Measurements from ENCODE around the gene NPC1.
"Not testable (repeated sequence)": the region's sequence is repeated elsewhere in the genome, so short reads cannot be mapped to it uniquely, and the experiment has no call there.

NPC1 gene

GRCh38 chr18:23591011-23591410, 4.7 kb upstream of the NPC1 start:
- Mint-ChIP-seq H3K36me3 (ENCODE audit: low read depth) (no peaks in the 10 kb centered on the region), H3K4me3 (no peak overlapping the region)
- DNase-seq, result no peak

GRCh38 chr18:23588836-23589560, 2.7 kb upstream of the NPC1 start:
- no peak overlapping the region for H3K27ac Mint-ChIP-seq
- peaks cover 19% of the 10 kb centered on the region for H3K4me1 Mint-ChIP-seq
- H3K4me3 Mint-ChIP-seq, result no peak overlapping the region
- H3K9me3 Mint-ChIP-seq, result no peaks in the 10 kb centered on the region
- H3K27me3 Mint-ChIP-seq, result no peaks in the 10 kb centered on the region
- H3K36me3 Mint-ChIP-seq (ENCODE audit: low read depth), result peaks cover 1% of the 10 kb centered on the region
- DNase-seq (no peak), ATAC-seq (no peak)

More at GRCh38 chr18:23591011-23591410, 4.7 kb upstream of the NPC1 start:
- Mint-ChIP-seq H3K27me3 (no peaks in the 10 kb centered on the region), H3K27ac (no peak overlapping the region), H3K4me1 (peaks cover 8% of the 10 kb centered on the region), H3K9me3 (no peaks in the 10 kb centered on the region)
- ATAC-seq, result no peak

DNA sequence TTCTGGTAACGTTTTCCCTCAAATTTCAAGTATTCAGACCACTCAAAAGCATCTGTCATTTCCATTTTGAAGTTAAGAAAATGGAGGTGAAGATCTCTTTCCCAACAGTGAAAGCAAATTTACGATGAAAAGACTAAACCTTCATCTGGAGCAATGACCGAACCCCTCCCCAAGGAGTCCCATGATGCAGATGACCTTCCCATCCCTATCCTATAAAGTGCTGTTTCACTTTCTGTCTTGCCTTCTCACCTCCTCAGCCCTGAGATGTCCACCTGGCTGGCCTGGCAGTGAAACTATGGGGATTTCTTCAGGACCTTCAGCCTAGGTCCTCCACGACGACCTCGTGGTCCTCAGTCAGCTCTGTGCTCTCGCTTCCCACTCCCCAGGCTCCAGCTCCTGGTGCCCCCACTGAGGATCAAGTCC, 925 bp upstream of the NPC1 start:
- H3K36me3 Mint-ChIP-seq (ENCODE audit: low read depth), result peaks cover 5% of the 10 kb centered on the region
- H3K4me1 Mint-ChIP-seq, result peaks cover 31% of the 10 kb centered on the region
- H3K9me3 Mint-ChIP-seq, result no peaks in the 10 kb centered on the region
- DNase-seq (no peak), ATAC-seq (no peak)
- H3K4me3 Mint-ChIP-seq, result peak overlapping the region; percentile 91
- no peaks in the 10 kb centered on the region for H3K27me3 Mint-ChIP-seq
- peak overlapping the region; percentile 89 for H3K27ac Mint-ChIP-seq

DNA sequence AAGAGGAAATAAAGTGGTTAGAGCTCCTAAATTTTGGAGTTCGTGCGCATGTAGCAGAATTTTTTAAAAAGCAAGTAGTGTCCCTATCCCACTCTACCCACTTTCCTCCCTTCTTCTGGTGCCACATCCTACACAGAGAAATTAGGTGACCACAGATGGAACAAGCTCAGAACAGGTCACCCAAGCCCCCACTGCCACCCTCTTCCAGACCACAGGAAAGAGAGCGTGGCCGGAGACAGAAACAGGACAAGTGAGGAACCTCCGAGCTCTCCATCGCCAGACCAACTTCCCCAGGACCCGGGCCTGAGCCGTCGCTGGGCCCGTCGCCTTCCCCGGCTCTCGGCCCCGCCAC, 433 bp downstream of the NPC1 start:
- Mint-ChIP-seq H3K27ac (peak overlapping the region; percentile 89), H3K9me3 (no peaks in the 10 kb centered on the region), H3K27me3 (no peaks in the 10 kb centered on the region), H3K36me3 (ENCODE audit: low read depth) (peaks cover 11% of the 10 kb centered on the region), H3K4me1 (peaks cover 45% of the 10 kb centered on the region), H3K4me3 (peak overlapping the region; percentile 91)
- ATAC-seq (no peak), DNase-seq (no peak)

DNA sequence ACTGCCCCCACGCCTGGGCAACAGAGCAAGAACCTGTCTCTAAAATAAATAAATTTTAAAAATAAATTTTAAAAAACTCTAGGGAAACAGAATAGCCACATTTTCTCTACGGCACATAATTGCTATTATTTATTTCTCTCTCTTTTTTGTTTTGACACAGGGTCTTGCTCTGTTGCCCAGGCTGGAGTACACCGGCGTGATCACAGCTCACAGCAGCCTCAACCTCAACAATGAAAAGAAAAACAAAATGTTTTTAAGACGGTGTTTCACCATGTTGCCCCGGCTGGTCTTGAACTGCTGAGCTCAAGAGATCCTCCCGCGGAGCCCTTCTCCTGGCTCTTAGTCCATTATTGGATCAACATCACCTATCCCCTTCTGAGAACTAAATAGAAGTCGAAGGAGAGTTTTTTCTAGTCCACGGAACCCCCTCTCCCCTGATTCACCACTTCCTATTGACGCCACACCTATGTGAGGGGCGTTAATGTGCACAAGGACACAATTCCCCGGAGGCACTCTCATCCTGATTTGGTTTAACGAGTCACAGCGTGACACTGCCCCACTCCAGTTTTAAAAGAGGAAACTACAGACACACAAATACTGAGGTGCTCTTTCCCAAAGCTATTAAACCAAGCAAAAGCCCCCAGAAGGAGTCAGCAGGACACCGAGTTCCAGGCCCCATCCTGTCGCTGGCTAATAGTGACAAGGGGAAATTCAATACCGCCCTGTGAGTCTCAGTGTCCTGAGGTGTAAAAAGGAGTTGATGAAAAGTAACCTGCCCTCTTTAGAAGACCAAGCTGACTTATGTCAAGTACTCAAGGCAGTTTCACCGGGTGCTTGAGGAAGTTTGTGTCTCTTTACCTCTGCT, 1.1 kb downstream of the NPC1 start:
- ATAC-seq, result no peak

DNA sequence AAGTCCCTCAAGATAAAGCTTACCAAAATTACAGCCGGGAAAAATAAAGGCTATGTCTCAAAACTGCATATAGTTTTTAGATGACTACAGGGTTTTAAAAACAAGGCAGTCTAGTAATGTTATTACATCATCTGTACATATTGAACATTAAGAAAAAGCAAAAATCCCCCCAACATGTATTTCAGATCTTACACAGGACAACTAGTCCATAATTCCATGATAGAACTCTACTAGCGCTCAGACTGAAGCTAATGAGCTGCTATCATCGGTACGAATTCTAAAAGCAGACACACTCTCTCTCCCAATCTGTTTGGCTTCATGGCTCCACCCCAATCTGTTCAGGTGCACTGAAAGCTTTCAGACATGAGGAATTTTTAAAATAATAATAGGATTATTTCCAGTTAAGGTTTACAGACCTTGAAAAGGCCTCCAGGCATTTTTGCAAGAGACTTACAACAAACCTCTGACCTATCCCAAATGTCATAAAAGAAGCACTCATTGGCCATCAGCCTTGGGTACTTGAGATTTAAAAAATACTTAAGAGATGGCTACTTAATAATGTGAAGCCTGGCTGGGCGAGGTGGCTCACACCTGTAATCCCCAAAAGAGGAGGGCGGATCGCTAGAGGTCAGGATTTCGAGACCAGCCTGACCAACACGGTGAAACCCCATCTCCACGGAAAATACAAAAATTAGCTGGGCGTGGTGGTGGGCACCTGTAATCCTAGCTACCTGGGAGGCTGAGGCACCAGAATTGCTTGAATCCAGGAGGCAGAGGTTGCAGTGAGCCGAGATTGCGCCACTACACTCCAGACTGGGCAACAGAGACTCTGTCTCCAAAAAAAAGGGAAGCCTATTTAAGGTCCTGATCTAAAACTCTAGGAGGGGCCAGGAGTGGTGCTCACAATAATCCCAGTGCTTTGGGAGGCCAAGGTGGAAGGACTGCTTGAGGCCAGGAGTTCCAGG, 2.0 kb downstream of the NPC1 start:
- H3K9me3 Mint-ChIP-seq, result no peaks in the 10 kb centered on the region
- peak overlapping the region; percentile 91 for H3K4me3 Mint-ChIP-seq
- peaks cover 54% of the 10 kb centered on the region for H3K4me1 Mint-ChIP-seq
- DNase-seq, result no peak
- no peak overlapping the region for H3K27ac Mint-ChIP-seq
- H3K36me3 Mint-ChIP-seq (ENCODE audit: low read depth), result peaks cover 11% of the 10 kb centered on the region
- no peak for ATAC-seq
- no peaks in the 10 kb centered on the region for H3K27me3 Mint-ChIP-seq

More for the DNA sequence above, 1.1 kb downstream of the NPC1 start:
- Mint-ChIP-seq H3K27ac (peak overlapping the region; percentile 89), H3K9me3 (no peaks in the 10 kb centered on the region), H3K27me3 (no peaks in the 10 kb centered on the region), H3K36me3 (ENCODE audit: low read depth) (peaks cover 11% of the 10 kb centered on the region), H3K4me1 (peaks cover 50% of the 10 kb centered on the region), H3K4me3 (peak overlapping the region; percentile 91)
- peak; percentile 20 for DNase-seq

DNA sequence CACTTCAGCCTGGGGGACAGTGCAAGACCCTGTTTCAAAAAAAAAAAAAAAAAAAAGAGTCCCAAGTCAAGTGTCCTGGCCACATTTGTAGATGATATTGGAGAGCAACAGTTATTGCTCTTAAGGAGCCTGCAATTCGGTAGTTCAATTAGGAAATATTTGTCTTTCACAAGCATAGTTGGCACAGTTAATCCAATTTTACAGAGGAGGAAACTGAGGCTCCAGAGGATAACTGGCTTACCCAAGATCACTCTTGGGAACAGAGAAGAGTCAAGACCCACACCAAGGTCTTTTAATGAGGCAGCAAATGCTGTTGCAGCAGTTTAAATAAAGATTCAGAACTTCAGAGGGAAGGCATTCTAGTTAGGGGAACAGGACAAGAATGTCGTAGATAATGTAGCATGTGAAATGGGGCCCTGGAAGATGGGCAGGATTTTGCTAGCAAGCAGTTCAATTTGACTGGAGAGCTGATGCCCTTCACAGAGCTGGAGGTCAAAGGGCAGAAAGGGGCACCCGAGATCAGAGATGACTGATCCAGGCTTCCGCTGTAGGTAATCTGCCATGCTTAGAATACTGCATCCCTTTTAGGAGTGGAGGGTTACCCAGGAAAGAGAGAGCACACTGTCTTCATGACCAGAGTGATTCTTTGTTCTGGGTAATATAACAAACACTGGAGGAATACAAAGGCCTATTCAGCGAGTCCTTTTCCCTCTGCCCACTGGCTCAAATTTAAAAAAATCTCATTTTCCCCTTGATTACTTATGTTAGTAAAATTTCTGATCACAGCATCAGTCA, 3.0 kb downstream of the NPC1 start:
- no peaks in the 10 kb centered on the region for H3K27me3 Mint-ChIP-seq
- ATAC-seq (no peak), DNase-seq (no peak)
- peaks cover 11% of the 10 kb centered on the region for H3K36me3 Mint-ChIP-seq (ENCODE audit: low read depth)
- no peaks in the 10 kb centered on the region for H3K9me3 Mint-ChIP-seq
- H3K4me3 Mint-ChIP-seq, result no peak overlapping the region
- no peak overlapping the region for H3K27ac Mint-ChIP-seq
- peaks cover 61% of the 10 kb centered on the region for H3K4me1 Mint-ChIP-seq

DNA sequence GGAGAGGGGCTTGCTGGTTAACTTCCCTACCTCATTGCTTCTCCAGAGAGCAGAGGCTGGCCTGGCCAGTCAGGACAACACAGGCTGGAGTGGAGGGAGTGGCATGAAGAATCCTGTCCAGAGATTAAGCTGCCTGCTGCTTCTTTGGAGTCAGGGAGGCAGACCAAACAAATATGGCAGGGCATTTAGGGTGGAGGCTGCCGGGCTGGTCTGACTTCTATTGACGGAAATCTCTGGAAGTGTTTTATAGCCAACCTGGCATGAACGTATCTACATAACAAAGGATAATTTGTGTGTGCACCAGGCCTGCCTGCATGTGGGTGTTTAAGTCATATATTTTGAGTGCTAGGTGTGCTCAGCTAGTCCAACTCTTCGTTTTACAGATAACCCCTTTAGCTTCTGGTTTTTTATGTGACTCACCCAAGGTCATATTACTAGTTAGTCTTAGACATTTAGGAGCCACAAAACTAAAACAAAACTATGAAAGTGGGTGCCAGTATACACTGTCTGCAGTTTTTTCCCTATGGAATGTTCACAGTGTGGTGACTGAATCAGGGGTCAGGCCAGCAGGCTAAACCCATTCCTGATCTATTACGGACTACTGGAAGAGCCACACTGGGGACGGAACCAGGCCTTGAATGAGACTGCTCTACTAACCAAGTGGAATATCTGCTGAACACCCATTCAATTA, 5.5 kb downstream of the NPC1 start:
- no peak for DNase-seq
- no peak overlapping the region for H3K4me3 Mint-ChIP-seq
- no peak overlapping the region for H3K27ac Mint-ChIP-seq
- H3K4me1 Mint-ChIP-seq, result peaks cover 53% of the 10 kb centered on the region
- H3K27me3 Mint-ChIP-seq, result no peaks in the 10 kb centered on the region
- no peaks in the 10 kb centered on the region for H3K9me3 Mint-ChIP-seq
- peaks cover 20% of the 10 kb centered on the region for H3K36me3 Mint-ChIP-seq (ENCODE audit: low read depth)
- peak; percentile 29 for ATAC-seq

GRCh38 chr18:23578891-23579653, 7.2 kb downstream of the NPC1 start:
- Mint-ChIP-seq H3K36me3 (ENCODE audit: low read depth) (peaks cover 19% of the 10 kb centered on the region), H3K4me1 (peaks cover 58% of the 10 kb centered on the region), H3K27me3 (no peaks in the 10 kb centered on the region), H3K9me3 (no peaks in the 10 kb centered on the region), H3K27ac (no peak overlapping the region), H3K4me3 (no peak overlapping the region)
- ATAC-seq (no peak), DNase-seq (no peak)

GRCh38 chr18:23578067-23578701, 8.1 kb downstream of the NPC1 start:
- peak overlapping the region; percentile 34 for H3K27ac Mint-ChIP-seq
- no peak for DNase-seq
- no peak for ATAC-seq
- H3K9me3 Mint-ChIP-seq, result no peaks in the 10 kb centered on the region
- no peak overlapping the region for H3K4me3 Mint-ChIP-seq
- H3K4me1 Mint-ChIP-seq, result peaks cover 59% of the 10 kb centered on the region
- H3K27me3 Mint-ChIP-seq, result no peaks in the 10 kb centered on the region
- H3K36me3 Mint-ChIP-seq (ENCODE audit: low read depth), result peaks cover 18% of the 10 kb centered on the region

- not testable (repeated sequence) for H3K27me3 Mint-ChIP-seq, ATAC-seq, H3K27ac Mint-ChIP-seq, DNase-seq, H3K4me3 Mint-ChIP-seq, H3K9me3 Mint-ChIP-seq
- H3K36me3 Mint-ChIP-seq (ENCODE audit: low read depth), result peaks cover 18% of the 10 kb centered on the region
- peaks cover 59% of the 10 kb centered on the region for H3K4me1 Mint-ChIP-seq
These were observed 8.8 kb downstream of the NPC1 start for GRCh38 chr18:23577521-23577920.

- H3K4me1 Mint-ChIP-seq, result peaks cover 45% of the 10 kb centered on the region
- no peak for DNase-seq
- no peaks in the 10 kb centered on the region for H3K27me3 Mint-ChIP-seq
- no peak overlapping the region for H3K4me3 Mint-ChIP-seq
- no peak overlapping the region for H3K27ac Mint-ChIP-seq
- ATAC-seq, result no peak
- no peaks in the 10 kb centered on the region for H3K9me3 Mint-ChIP-seq
- H3K36me3 Mint-ChIP-seq (ENCODE audit: low read depth), result peaks cover 24% of the 10 kb centered on the region
These were observed 11.0 kb downstream of the NPC1 start for GRCh38 chr18:23575309-23575651.
